H9 (cell line): Measurements from ENCODE around the gene ISCA1. TPM values are rescaled to one million over a fixed set of nuclear protein-coding genes. Genes with fewer than 3 reads are reported as not detected.

Source experiments
- DNase-seq: peaks from one replicate; pipeline ENCODE4 v3.0.0-alpha.2; 2017
- H2AFZ ChIP-seq: one replicate; pipeline ENCODE4 v1.6.1; 2013; ENCODE audit warnings: mild to moderate bottlenecking, low read length, control low read depth, moderate library complexity
- H2AK5ac ChIP-seq: 2 replicates; pipeline ENCODE4 v1.6.1; 2013; ENCODE audit warnings: low read length, control low read depth, mixed read lengths; ENCODE audit not compliant: insufficient read length
- H2BK120ac ChIP-seq: one replicate; pipeline ENCODE4 v1.6.1; 2013; ENCODE audit warnings: low read depth, mild to moderate bottlenecking, low read length, control low read depth, inconsistent platforms; ENCODE audit not compliant: poor library complexity, severe bottlenecking
- H2BK12ac ChIP-seq: 2 replicates; pipeline ENCODE4 v1.6.1; 2013; ENCODE audit warnings: low read length, control low read depth, mixed read lengths, low read depth; ENCODE audit not compliant: insufficient read length
- H2BK15ac ChIP-seq: 2 replicates; pipeline ENCODE4 v1.6.1; 2013; ENCODE audit warnings: low read depth, low read length, control low read depth
- H2BK20ac ChIP-seq: one replicate; pipeline ENCODE4 v1.6.1; 2013; ENCODE audit warnings: low read depth, mild to moderate bottlenecking, low read length, control low read depth, inconsistent platforms; ENCODE audit not compliant: poor library complexity, severe bottlenecking
- H2BK5ac ChIP-seq: 2 replicates; pipeline ENCODE4 v1.6.1; 2013; ENCODE audit warnings: low read length, control low read depth, mixed read lengths; ENCODE audit not compliant: insufficient read length
- H3K14ac ChIP-seq: 2 replicates; pipeline ENCODE4 v1.6.1; 2013; ENCODE audit warnings: low read length, control low read depth; ENCODE audit not compliant: insufficient read depth
- H3K18ac ChIP-seq: 2 replicates; pipeline ENCODE4 v1.6.1; 2013; ENCODE audit warnings: low read depth, mild to moderate bottlenecking, mixed read lengths, low read length, control low read depth; ENCODE audit not compliant: insufficient read length
- H3K23ac ChIP-seq: 2 replicates; pipeline ENCODE4 v1.6.1; 2013; ENCODE audit warnings: low read length, control low read depth, mixed read lengths, low read depth; ENCODE audit not compliant: insufficient read length
- H3K23me2 ChIP-seq: 2 replicates; pipeline ENCODE4 v1.6.1; 2013; ENCODE audit warnings: low read depth, mild to moderate bottlenecking, mixed read lengths, low read length, control low read depth; ENCODE audit not compliant: insufficient read length, poor library complexity, severe bottlenecking
- H3K27ac ChIP-seq: 2 replicates; pipeline ENCODE4 v1.5.1; 2013; ENCODE audit warnings: low read length, control low read depth, mixed read lengths, low read depth; ENCODE audit not compliant: insufficient read length
- H3K27me3 ChIP-seq: 2 replicates; pipeline ENCODE4 v1.6.1; 2013; ENCODE audit warnings: low read length, control low read depth, inconsistent platforms; ENCODE audit not compliant: insufficient read depth
- H3K4ac ChIP-seq: 2 replicates; pipeline ENCODE4 v1.6.1; 2013; ENCODE audit warnings: low read depth, mild to moderate bottlenecking, control low read depth, inconsistent platforms, low read length, moderate library complexity
- H3K4me1 ChIP-seq: 2 replicates; pipeline ENCODE4 v1.6.1; 2013; ENCODE audit warnings: low read length, control low read depth, inconsistent platforms; ENCODE audit not compliant: insufficient read depth
- H3K4me2 ChIP-seq: 2 replicates; pipeline ENCODE4 v1.6.1; 2013; ENCODE audit warnings: low read length, control low read depth, mixed read lengths; ENCODE audit not compliant: insufficient read length, insufficient read depth
- H3K56ac ChIP-seq: 2 replicates; pipeline ENCODE4 v1.6.1; 2013; ENCODE audit warnings: low read depth, mild to moderate bottlenecking, mixed read lengths, low read length, control low read depth; ENCODE audit not compliant: insufficient read length
- H3K79me1 ChIP-seq: 2 replicates; pipeline ENCODE4 v1.6.1; 2013; ENCODE audit warnings: low read depth, mild to moderate bottlenecking, moderate library complexity, low read length, control low read depth, inconsistent platforms; ENCODE audit not compliant: insufficient read depth, poor library complexity, severe bottlenecking
- H3K79me2 ChIP-seq: 2 replicates; pipeline ENCODE4 v1.6.1; 2013; ENCODE audit warnings: low read length, control low read depth, inconsistent platforms; ENCODE audit not compliant: insufficient read depth
- H3K9ac ChIP-seq: 2 replicates; pipeline ENCODE4 v1.6.1; 2013; ENCODE audit warnings: low read length, control low read depth, mixed read lengths; ENCODE audit not compliant: insufficient read length; ENCODE audit errors: extremely low read depth
- H3K9me3 ChIP-seq: one replicate; pipeline ENCODE4 v1.6.1; 2013; ENCODE audit warnings: low read depth, low read length, inconsistent platforms; ENCODE audit not compliant: control insufficient read depth
- H3T11ph ChIP-seq: one replicate; pipeline ENCODE4 v1.6.1; 2013; ENCODE audit warnings: mild to moderate bottlenecking, low read length, control low read depth, inconsistent platforms
- H4K20me1 ChIP-seq: one replicate; pipeline ENCODE4 v1.6.1; 2013; ENCODE audit not compliant: control insufficient read depth, insufficient read length, insufficient read depth
- H4K5ac ChIP-seq: 2 replicates; pipeline ENCODE4 v1.6.1; 2013; ENCODE audit warnings: low read depth, mild to moderate bottlenecking, mixed read lengths, low read length, control low read depth; ENCODE audit not compliant: insufficient read length
- H4K8ac ChIP-seq: replicated peaks from 2 replicates; pipeline ENCODE4 v1.6.1; 2013; ENCODE audit warnings: low read length, control low read depth, mixed read lengths, low read depth; ENCODE audit not compliant: insufficient read length
- H4K91ac ChIP-seq: 2 replicates; pipeline ENCODE4 v1.6.1; 2013; ENCODE audit warnings: low read depth, mild to moderate bottlenecking, moderate library complexity, mixed read lengths, low read length, control low read depth; ENCODE audit not compliant: insufficient read length
- H3K27ac Mint-ChIP-seq, 3 experiments: 2 replicates in 2 of 3; 3 replicates in 1 of 3; pipeline ENCODE4 v1.8.0; 2020 to 2021; ENCODE audit warnings: mixed read lengths in 3 of 3, mild to moderate bottlenecking in 1 of 3, moderate library complexity in 1 of 3
- H3K27me3 Mint-ChIP-seq: 2 replicates; pipeline ENCODE4 v1.8.0; 2021; ENCODE audit warnings: low read depth, mild to moderate bottlenecking, moderate library complexity, mixed read lengths
- H3K36me3 Mint-ChIP-seq, 3 experiments: 2 replicates in 2 of 3; 3 replicates in 1 of 3; pipeline ENCODE4 v1.8.0; 2020 to 2021; ENCODE audit warnings: low read depth in 3 of 3, mixed read lengths in 3 of 3; ENCODE audit not compliant: insufficient read depth in 1 of 3
- H3K4me1 Mint-ChIP-seq, 2 experiments: 2 replicates each; pipeline ENCODE4 v1.8.0; 2020; ENCODE audit warnings: mixed read lengths in 2 of 2
- H3K4me3 Mint-ChIP-seq, 2 experiments: 2 replicates in 1 of 2; 3 replicates in 1 of 2; pipeline ENCODE4 v1.8.0; 2020 to 2021; ENCODE audit warnings: mild to moderate bottlenecking in 2 of 2, mixed read lengths in 2 of 2, moderate library complexity in 1 of 2
- H3K9me3 Mint-ChIP-seq, 2 experiments: 2 replicates in 1 of 2; 3 replicates in 1 of 2; pipeline ENCODE4 v1.8.0; 2020; ENCODE audit warnings: mild to moderate bottlenecking in 2 of 2, mixed read lengths in 2 of 2, moderate library complexity in 1 of 2
- WGBS: extraction: QIAGEN DNeasy Blood & Tissue Kit; methylation state at CpG from one replicate; pipeline ENCODE4 v1.1.7; 2013; ENCODE audit warnings: missing lambda C conversion rate, low lambda C conversion rate, mixed read lengths; ENCODE audit not compliant: insufficient read length; ENCODE audit errors: extremely low coverage; 5-methylcytosine and 5-hydroxymethylcytosine counted together
- total RNA-seq: library from RNA; stranded (reverse); gene quantifications from 2 replicates; pipeline ENCODE4 v1.2.1, GENCODE V29; 2021
- TF ChIP-seq, protein P1 (sequence below): fragments of 200-600 bp; sonication (generic); conservative IDR thresholded peaks from 3 replicates; pipeline ENCODE4 v1.8.0; 2021; ENCODE audit warnings: antibody characterized with exemption, mild to moderate bottlenecking

ISCA1 gene
- total RNA-seq, 1 experiment from 2014 or later: 33.3 TPM

DNA sequence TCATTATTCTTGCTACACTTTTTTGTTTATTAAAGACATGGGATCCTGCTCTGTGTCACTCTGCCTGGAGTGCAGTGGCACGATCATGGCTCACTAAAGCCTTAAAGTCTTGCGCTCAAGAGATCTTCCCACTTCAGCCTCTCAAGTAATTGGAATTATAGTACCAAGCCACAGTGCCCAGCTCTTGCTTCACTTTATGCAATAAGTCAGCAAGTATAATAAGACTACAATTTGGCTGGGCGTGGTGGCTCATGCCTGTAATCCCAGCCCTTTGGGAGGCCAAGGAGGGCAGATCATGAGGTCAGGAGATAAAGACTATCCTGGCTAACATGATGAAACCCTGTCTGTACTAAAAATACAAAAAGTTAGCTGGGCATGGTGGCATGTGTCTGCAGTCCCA, 28.8 kb downstream of the ISCA1 start:
- peaks cover 10 to 12% (median 11%) of the 10 kb centered on the region in 3 experiments for H3K36me3 Mint-ChIP-seq
- no peak overlapping the region for H3K27ac Mint-ChIP-seq
- TF ChIP-seq, protein P1, sequence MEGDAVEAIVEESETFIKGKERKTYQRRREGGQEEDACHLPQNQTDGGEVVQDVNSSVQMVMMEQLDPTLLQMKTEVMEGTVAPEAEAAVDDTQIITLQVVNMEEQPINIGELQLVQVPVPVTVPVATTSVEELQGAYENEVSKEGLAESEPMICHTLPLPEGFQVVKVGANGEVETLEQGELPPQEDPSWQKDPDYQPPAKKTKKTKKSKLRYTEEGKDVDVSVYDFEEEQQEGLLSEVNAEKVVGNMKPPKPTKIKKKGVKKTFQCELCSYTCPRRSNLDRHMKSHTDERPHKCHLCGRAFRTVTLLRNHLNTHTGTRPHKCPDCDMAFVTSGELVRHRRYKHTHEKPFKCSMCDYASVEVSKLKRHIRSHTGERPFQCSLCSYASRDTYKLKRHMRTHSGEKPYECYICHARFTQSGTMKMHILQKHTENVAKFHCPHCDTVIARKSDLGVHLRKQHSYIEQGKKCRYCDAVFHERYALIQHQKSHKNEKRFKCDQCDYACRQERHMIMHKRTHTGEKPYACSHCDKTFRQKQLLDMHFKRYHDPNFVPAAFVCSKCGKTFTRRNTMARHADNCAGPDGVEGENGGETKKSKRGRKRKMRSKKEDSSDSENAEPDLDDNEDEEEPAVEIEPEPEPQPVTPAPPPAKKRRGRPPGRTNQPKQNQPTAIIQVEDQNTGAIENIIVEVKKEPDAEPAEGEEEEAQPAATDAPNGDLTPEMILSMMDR: no peak

More for the DNA sequence above, 28.8 kb downstream of the ISCA1 start:
- Histone ChIP-seq H4K91ac (no peak overlapping the region), H3K4me1 (no peaks in the 10 kb centered on the region), H2AFZ (no peak overlapping the region), H3K14ac (no peak overlapping the region), H3K79me2 (no peaks in the 10 kb centered on the region), H3K18ac (no peak overlapping the region), H4K8ac (no peak overlapping the region), H3K4me2 (no peak overlapping the region), H3K27ac (no peak overlapping the region), H2BK12ac (no peak overlapping the region), H3T11ph (no peak overlapping the region), H3K9me3 (peaks cover 9% of the 10 kb centered on the region), H3K23ac (no peak overlapping the region), H3K23me2 (no peaks in the 10 kb centered on the region), H4K5ac (no peak overlapping the region), H3K4ac (no peak overlapping the region), H2BK5ac (no peak overlapping the region), H2AK5ac (no peak overlapping the region), H2BK20ac (no peak overlapping the region), H4K20me1 (no peaks in the 10 kb centered on the region), H3K27me3 (no peaks in the 10 kb centered on the region), H3K79me1 (no peaks in the 10 kb centered on the region), H3K56ac (no peak overlapping the region), H3K9ac (no peak overlapping the region), H2BK15ac (no peak overlapping the region), H2BK120ac (no peak overlapping the region)
- WGBS: no CpG with 5 or more reads among the region's 3 CpGs
- Mint-ChIP-seq H3K4me3 (no peak overlapping the region), H3K27me3 (no peaks in the 10 kb centered on the region), H3K4me1 (peaks cover 0 to 5% of the 10 kb centered on the region in 2 experiments; a peak in 1 of 4 replicates), H3K9me3 (peaks cover 16 to 24% of the 10 kb centered on the region in 2 experiments)
- no peak for DNase-seq
